ENCODE data around the gene VSIR. TPM values are rescaled to one million over a fixed set of nuclear protein-coding genes. Genes with fewer than 3 reads are reported as not detected.

The VSIR gene
- total RNA-seq, 1 experiment from 2014 or later, result 18.5 TPM

DNA sequence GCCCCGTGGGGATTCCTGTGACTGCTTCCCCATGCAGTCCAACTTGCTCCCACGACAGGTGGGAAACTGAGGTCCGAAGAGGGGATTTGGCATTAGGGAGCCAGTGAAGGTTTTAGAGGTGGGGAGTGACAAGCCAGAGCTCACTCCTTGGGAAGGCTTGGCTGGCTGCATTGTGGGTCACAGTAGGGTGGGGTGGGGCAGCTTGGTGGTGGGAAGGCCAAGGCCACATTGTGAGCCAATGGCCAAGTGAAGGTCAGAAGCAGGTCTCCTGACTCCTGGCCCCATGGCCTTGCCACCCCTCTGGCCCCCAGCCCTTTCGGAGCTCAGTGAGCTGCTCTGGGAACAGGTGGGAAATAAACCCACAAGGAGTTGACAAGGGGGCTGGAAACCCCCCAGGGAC lies 56.3 kb downstream of the VSIR start:
- POLR2A ChIA-PET, result no interaction called here
- intact Hi-C loops (cut with micrococcal nuclease), result no loop called here
- no peak overlapping the region for H3K9ac ChIP-seq (ENCODE audit: low read length)
- DNase-seq (ENCODE audit: low read depth, low spot score), result no peak
- no peak overlapping the region for H2AFZ ChIP-seq (ENCODE audit: low read depth, low read length, poor library complexity, severe bottlenecking)
- no peak overlapping the region for H3K4me3 ChIP-seq (replicated peaks in 1 of 2; ENCODE audit: low read depth in 1 of 2, low read length in 2 of 2)
- BruUV-seq (replicated peaks), result no TSS peak
- no peak for ATAC-seq
- H3K4me1 ChIP-seq (ENCODE audit: control insufficient read depth in 1 of 2, insufficient read depth in 2 of 2, low read length in 2 of 2), result peaks cover 0 to 10% of the 10 kb centered on the region in 2 experiments; a peak in 2 of 4 replicates
- H3K27me3 ChIP-seq (ENCODE audit: insufficient read depth, low read length), result no peaks in the 10 kb centered on the region
- CTCF ChIA-PET, result interaction anchor here (1.8 kb wide), 1 partner anchor 9 kb away, joined by 8 read pairs; no protein-coding TSS in a partner anchor
- H3K36me3 ChIP-seq (ENCODE audit: control insufficient read depth in 1 of 2, insufficient read depth in 2 of 2, low read length in 2 of 2), result no peaks in the 10 kb centered on the region
- no peaks in the 10 kb centered on the region for H3K9me2 ChIP-seq (ENCODE audit: insufficient read depth)
- RAD21 ChIA-PET (ENCODE audit: low non-redundant PET in 1 of 2, low total read pairs in 2 of 2, uncharacterized antibody in 2 of 2, unreplicated experiment in 2 of 2), result no interaction called here
- H3K9me3 ChIP-seq (ENCODE audit: control insufficient read depth in 1 of 2, insufficient read depth in 1 of 2, low read depth in 1 of 2, low read length in 2 of 2), result no peaks in the 10 kb centered on the region
- no peaks in the 10 kb centered on the region for H3K79me2 ChIP-seq (ENCODE audit: insufficient read depth, low read length)
- no peak overlapping the region for H3K27ac ChIP-seq (ENCODE audit: low read depth, low read length)
- H4K20me1 ChIP-seq (ENCODE audit: insufficient read depth), result no peaks in the 10 kb centered on the region
- no peak for TF ChIP-seq ZFX (IDR thresholded peaks at IDR 0.05)
- TF ChIP-seq RAD21 (IDR thresholded peaks at IDR 0.05; ENCODE audit: low read depth), result no peak
- no peak for TF ChIP-seq EZH2phosphoT487 (IDR thresholded peaks at IDR 0.05; ENCODE audit: borderline replicate concordance)
- no peak for TF ChIP-seq CEBPB (IDR thresholded peaks at IDR 0.05; ENCODE audit: low read depth)
- no peak for TF ChIP-seq ELF1 (IDR thresholded peaks at IDR 0.05; ENCODE audit: borderline replicate concordance, low read depth)
- TF ChIP-seq POLR2A (IDR thresholded peaks at IDR 0.05; ENCODE audit: borderline replicate concordance, extremely low read depth, insufficient read depth, insufficient read length), result no peak
- TF ChIP-seq, protein P1, sequence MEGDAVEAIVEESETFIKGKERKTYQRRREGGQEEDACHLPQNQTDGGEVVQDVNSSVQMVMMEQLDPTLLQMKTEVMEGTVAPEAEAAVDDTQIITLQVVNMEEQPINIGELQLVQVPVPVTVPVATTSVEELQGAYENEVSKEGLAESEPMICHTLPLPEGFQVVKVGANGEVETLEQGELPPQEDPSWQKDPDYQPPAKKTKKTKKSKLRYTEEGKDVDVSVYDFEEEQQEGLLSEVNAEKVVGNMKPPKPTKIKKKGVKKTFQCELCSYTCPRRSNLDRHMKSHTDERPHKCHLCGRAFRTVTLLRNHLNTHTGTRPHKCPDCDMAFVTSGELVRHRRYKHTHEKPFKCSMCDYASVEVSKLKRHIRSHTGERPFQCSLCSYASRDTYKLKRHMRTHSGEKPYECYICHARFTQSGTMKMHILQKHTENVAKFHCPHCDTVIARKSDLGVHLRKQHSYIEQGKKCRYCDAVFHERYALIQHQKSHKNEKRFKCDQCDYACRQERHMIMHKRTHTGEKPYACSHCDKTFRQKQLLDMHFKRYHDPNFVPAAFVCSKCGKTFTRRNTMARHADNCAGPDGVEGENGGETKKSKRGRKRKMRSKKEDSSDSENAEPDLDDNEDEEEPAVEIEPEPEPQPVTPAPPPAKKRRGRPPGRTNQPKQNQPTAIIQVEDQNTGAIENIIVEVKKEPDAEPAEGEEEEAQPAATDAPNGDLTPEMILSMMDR (IDR thresholded peaks at IDR 0.05 in 2 of 3, conservative IDR thresholded peaks at IDR 0.05 in 1 of 3; ENCODE audit: borderline replicate concordance in 1 of 3, insufficient read depth in 1 of 3, low read depth in 2 of 3, low read length in 2 of 3), result no peak
- no peak for TF ChIP-seq EGR1 (IDR thresholded peaks at IDR 0.05; ENCODE audit: low read depth)
- no peak for TF ChIP-seq ZNF274 (IDR thresholded peaks at IDR 0.05; ENCODE audit: low read depth, low read length)
- no peak overlapping the region for H3K4me2 ChIP-seq (ENCODE audit: low read length)

DNA sequence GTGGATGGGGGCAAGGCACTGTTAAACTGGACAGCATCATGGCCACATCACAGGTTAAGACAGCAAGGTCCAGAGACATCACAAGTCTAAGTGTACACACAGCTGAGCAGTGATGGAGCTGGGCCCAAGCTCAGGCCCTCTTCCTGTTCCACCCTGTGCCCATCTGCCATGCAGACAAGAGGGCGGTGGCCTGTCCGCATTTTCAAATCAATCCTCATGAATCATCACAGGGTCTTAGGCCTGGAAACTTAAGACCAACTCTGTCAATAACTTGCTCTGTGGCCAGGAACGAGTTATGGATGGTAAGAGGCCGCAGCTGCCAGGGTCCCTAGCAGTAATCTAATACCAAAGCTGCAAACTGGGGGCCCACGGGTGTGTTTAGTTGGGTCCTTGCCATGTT lies 56.9 kb downstream of the VSIR start:
- H3K9ac ChIP-seq (ENCODE audit: low read length), result no peak overlapping the region
- no peaks in the 10 kb centered on the region for H3K79me2 ChIP-seq (ENCODE audit: insufficient read depth, low read length)
- ATAC-seq (no peak), DNase-seq (ENCODE audit: low read depth, low spot score) (no peak)
- peaks cover 0 to 10% of the 10 kb centered on the region in 2 experiments; a peak in 2 of 4 replicates for H3K4me1 ChIP-seq (ENCODE audit: control insufficient read depth in 1 of 2, insufficient read depth in 2 of 2, low read length in 2 of 2)
- no peak overlapping the region for H3K4me2 ChIP-seq (ENCODE audit: low read length)
- no TSS peak for BruUV-seq (replicated peaks)
- no peaks in the 10 kb centered on the region for H3K27me3 ChIP-seq (ENCODE audit: insufficient read depth, low read length)
- no peaks in the 10 kb centered on the region for H3K36me3 ChIP-seq (ENCODE audit: control insufficient read depth in 1 of 2, insufficient read depth in 2 of 2, low read length in 2 of 2)
- ChIA-PET RAD21 (ENCODE audit: low non-redundant PET in 1 of 2, low total read pairs in 2 of 2, uncharacterized antibody in 2 of 2, unreplicated experiment in 2 of 2) (no interaction called here), POLR2A (no interaction called here), CTCF (interaction anchor here (1.8 kb wide), 1 partner anchor 8 kb away, joined by 8 read pairs; no protein-coding TSS in a partner anchor)
- no peaks in the 10 kb centered on the region for H3K9me3 ChIP-seq (ENCODE audit: control insufficient read depth in 1 of 2, insufficient read depth in 1 of 2, low read depth in 1 of 2, low read length in 2 of 2)
- H2AFZ ChIP-seq (ENCODE audit: low read depth, low read length, poor library complexity, severe bottlenecking), result no peak overlapping the region
- H4K20me1 ChIP-seq (ENCODE audit: insufficient read depth), result no peaks in the 10 kb centered on the region
- intact Hi-C loops (cut with micrococcal nuclease), result no loop called here
- no peak overlapping the region for H3K4me3 ChIP-seq (replicated peaks in 1 of 2; ENCODE audit: low read depth in 1 of 2, low read length in 2 of 2)
- no peaks in the 10 kb centered on the region for H3K9me2 ChIP-seq (ENCODE audit: insufficient read depth)
- no peak overlapping the region for H3K27ac ChIP-seq (ENCODE audit: low read depth, low read length)
- TF ChIP-seq CBX3 (IDR thresholded peaks at IDR 0.05; ENCODE audit: low read depth) (no peak), POLR2A (IDR thresholded peaks at IDR 0.05; ENCODE audit: borderline replicate concordance, extremely low read depth, insufficient read depth, insufficient read length) (no peak), CEBPB (IDR thresholded peaks at IDR 0.05; ENCODE audit: low read depth) (no peak), SRF (IDR thresholded peaks at IDR 0.05; ENCODE audit: low read depth) (no peak), ZNF274 (IDR thresholded peaks at IDR 0.05; ENCODE audit: low read depth, low read length) (no peak), ZFX (IDR thresholded peaks at IDR 0.05) (no peak), SIN3A (IDR thresholded peaks at IDR 0.05; ENCODE audit: low read depth) (no peak), EZH2 (IDR thresholded peaks at IDR 0.05) (no peak)
- TF ChIP-seq, protein P2, sequence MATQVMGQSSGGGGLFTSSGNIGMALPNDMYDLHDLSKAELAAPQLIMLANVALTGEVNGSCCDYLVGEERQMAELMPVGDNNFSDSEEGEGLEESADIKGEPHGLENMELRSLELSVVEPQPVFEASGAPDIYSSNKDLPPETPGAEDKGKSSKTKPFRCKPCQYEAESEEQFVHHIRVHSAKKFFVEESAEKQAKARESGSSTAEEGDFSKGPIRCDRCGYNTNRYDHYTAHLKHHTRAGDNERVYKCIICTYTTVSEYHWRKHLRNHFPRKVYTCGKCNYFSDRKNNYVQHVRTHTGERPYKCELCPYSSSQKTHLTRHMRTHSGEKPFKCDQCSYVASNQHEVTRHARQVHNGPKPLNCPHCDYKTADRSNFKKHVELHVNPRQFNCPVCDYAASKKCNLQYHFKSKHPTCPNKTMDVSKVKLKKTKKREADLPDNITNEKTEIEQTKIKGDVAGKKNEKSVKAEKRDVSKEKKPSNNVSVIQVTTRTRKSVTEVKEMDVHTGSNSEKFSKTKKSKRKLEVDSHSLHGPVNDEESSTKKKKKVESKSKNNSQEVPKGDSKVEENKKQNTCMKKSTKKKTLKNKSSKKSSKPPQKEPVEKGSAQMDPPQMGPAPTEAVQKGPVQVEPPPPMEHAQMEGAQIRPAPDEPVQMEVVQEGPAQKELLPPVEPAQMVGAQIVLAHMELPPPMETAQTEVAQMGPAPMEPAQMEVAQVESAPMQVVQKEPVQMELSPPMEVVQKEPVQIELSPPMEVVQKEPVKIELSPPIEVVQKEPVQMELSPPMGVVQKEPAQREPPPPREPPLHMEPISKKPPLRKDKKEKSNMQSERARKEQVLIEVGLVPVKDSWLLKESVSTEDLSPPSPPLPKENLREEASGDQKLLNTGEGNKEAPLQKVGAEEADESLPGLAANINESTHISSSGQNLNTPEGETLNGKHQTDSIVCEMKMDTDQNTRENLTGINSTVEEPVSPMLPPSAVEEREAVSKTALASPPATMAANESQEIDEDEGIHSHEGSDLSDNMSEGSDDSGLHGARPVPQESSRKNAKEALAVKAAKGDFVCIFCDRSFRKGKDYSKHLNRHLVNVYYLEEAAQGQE (IDR thresholded peaks at IDR 0.05; ENCODE audit: low read depth), result no peak

All from HCT116 (cell line).